SK-N-SH (cell line): ENCODE results near the gene SEC14L5. TPM values are rescaled to one million over a fixed set of nuclear protein-coding genes. Genes with fewer than 3 reads are reported as not detected.

Experiments used
- CTCF ChIA-PET: fragments of 300-600, 350-600 bp; formaldehyde crosslinking; extraction: SDS; loops from one replicate; lab custom pipeline; 2021; lab: Yijun Ruan, JAX
- POLR2A ChIA-PET: fragments of 350-600 bp; sonication (Branson Sonifier 250); formaldehyde crosslinking; extraction: SDS; loops from one replicate; lab custom pipeline; 2020; ENCODE audit warnings: antibody characterized with exemption, inconsistent platforms; lab: Yijun Ruan, JAX
- DNase-seq: peaks from one replicate; pipeline ENCODE4 v3.0.0; 2012
- H2AFZ ChIP-seq: fragments of 200-600 bp; sonication (generic); 2 replicates; pipeline ENCODE4 v1.8.1; 2016; ENCODE audit warnings: antibody characterized with exemption, mild to moderate bottlenecking, low read depth
- H3F3A ChIP-seq: fragments of 200-600 bp; sonication (generic); replicated peaks from 2 replicates; pipeline ENCODE3; 2016; ENCODE audit warnings: antibody characterized with exemption, mild to moderate bottlenecking; ENCODE audit not compliant: insufficient read depth
- H3K27ac ChIP-seq, 2 experiments: fragments of 200-500 bp in 1 of 2; fragments of 200-600 bp in 1 of 2; sonication (Bioruptor generic) in 1 of 2; sonication (generic), shearing (Covaris generic) in 1 of 2; 2 replicates each; pipeline versions ENCODE4 v1.5.1 to v1.6.1; 2014 to 2016; ENCODE audit warnings: low read depth in 2 of 2, inconsistent platforms in 1 of 2, low read length in 1 of 2, mild to moderate bottlenecking in 1 of 2, mixed read lengths in 1 of 2
- H3K27me3 ChIP-seq: fragments of 200-600 bp; sonication (generic), shearing (Covaris generic); 2 replicates; pipeline ENCODE4 v1.6.1; 2016; ENCODE audit warnings: mixed run types; ENCODE audit not compliant: insufficient read depth
- H3K36me3 ChIP-seq, 2 experiments: fragments of 200-500 bp in 1 of 2; fragments of 200-600 bp in 1 of 2; sonication (Bioruptor generic) in 1 of 2; sonication (generic) in 1 of 2; replicated peaks in 1 of 2; 2 replicates each; pipeline versions ENCODE3 to v1.5.1; 2014 to 2016; ENCODE audit warnings: low read length in 1 of 2, mild to moderate bottlenecking in 1 of 2; ENCODE audit not compliant: insufficient read depth in 2 of 2, control insufficient read depth in 1 of 2
- H3K4me1 ChIP-seq, 2 experiments: fragments of 200-500 bp in 1 of 2; fragments of 200-600 bp in 1 of 2; sonication (Bioruptor generic) in 1 of 2; sonication (generic), shearing (Covaris generic) in 1 of 2; 2 replicates each; pipeline versions ENCODE4 v1.5.1 to v1.6.1; 2014 to 2016; ENCODE audit warnings: low read depth in 1 of 2, low read length in 1 of 2, mixed run types in 1 of 2; ENCODE audit not compliant: insufficient read depth in 2 of 2, control insufficient read depth in 1 of 2
- H3K4me2 ChIP-seq: fragments of 200-600 bp; sonication (generic), shearing (Covaris generic); 2 replicates; pipeline ENCODE4 v1.6.1; 2017; ENCODE audit warnings: mixed run types
- H3K4me3 ChIP-seq, 2 experiments: fragments of 200-500 bp in 1 of 2; fragments of 200-600 bp in 1 of 2; sonication (Bioruptor generic) in 1 of 2; sonication (generic), shearing (Covaris generic) in 1 of 2; 2 replicates each; pipeline versions ENCODE4 v1.5.1 to v1.8.1; 2014 to 2016; ENCODE audit warnings: low read depth in 2 of 2, inconsistent platforms in 1 of 2, low read length in 1 of 2, mild to moderate bottlenecking in 1 of 2, mixed read lengths in 1 of 2, moderate library complexity in 1 of 2
- H3K79me2 ChIP-seq: fragments of 200-600 bp; sonication (generic); 2 replicates; pipeline ENCODE4 v1.8.1; 2017; ENCODE audit warnings: mild to moderate bottlenecking; ENCODE audit not compliant: insufficient read depth
- H3K9ac ChIP-seq: fragments of 200-600 bp; sonication (generic); 2 replicates; pipeline ENCODE4 v1.6.1; 2017; ENCODE audit warnings: mixed run types
- H3K9me2 ChIP-seq: fragments of 200-600 bp; sonication (generic); 2 replicates; pipeline ENCODE4 v1.6.1; 2017; ENCODE audit warnings: mixed run types
- H3K9me3 ChIP-seq: fragments of 200-600 bp; sonication (generic); 2 replicates; pipeline ENCODE4 v1.6.1; 2017; ENCODE audit warnings: mixed run types, mild to moderate bottlenecking, moderate library complexity
- H4K20me1 ChIP-seq: fragments of 200-600 bp; sonication (generic); 2 replicates; pipeline ENCODE4 v1.6.1; 2017; ENCODE audit warnings: mild to moderate bottlenecking, mixed run types; ENCODE audit not compliant: insufficient read depth
- CHD2 ChIP-seq: fragments of 150-350 bp; IDR thresholded peaks from 2 replicates; pipeline ENCODE4 v1.6.1; 2018; ENCODE audit warnings: low read length; ENCODE audit not compliant: partially characterized antibody
- EZH2phosphoT487 ChIP-seq: fragments of 200-600 bp; sonication (generic); IDR thresholded peaks from 2 replicates; pipeline ENCODE4 v1.6.1; 2017; ENCODE audit warnings: low read depth, mixed run types, mild to moderate bottlenecking, antibody characterized with exemption, moderate library complexity, borderline replicate concordance
- FOXJ3 ChIP-seq: sonication (generic); formaldehyde crosslinking; IDR thresholded peaks from 2 replicates; pipeline ENCODE4 v1.5.1; 2020; ENCODE audit warnings: mild to moderate bottlenecking, missing genetic modification reagents
- JUND ChIP-seq: IDR thresholded peaks from 2 replicates; pipeline ENCODE4 v1.4.0; 2012
- MEF2A ChIP-seq: IDR thresholded peaks from 2 replicates; pipeline ENCODE4 v1.4.0; 2012; ENCODE audit warnings: low read depth, borderline replicate concordance
- MXI1 ChIP-seq: IDR thresholded peaks from 2 replicates; pipeline ENCODE4 v1.6.1; 2012; ENCODE audit warnings: mild to moderate bottlenecking, low read depth, low read length, improper control_type of control experiment
- NFIC ChIP-seq: IDR thresholded peaks from 2 replicates; pipeline ENCODE4 v1.4.0; 2012; ENCODE audit warnings: borderline replicate concordance
- POLR2AphosphoS5 ChIP-seq: IDR thresholded peaks from 2 replicates; pipeline ENCODE4 v1.6.1; 2012; ENCODE audit warnings: low read depth, low read length
- RFX5 ChIP-seq: IDR thresholded peaks from 2 replicates; pipeline ENCODE4 v1.6.1; 2012; ENCODE audit warnings: mild to moderate bottlenecking, improper control_type of control experiment, low read length
- TCF12 ChIP-seq: IDR thresholded peaks from 2 replicates; pipeline ENCODE4 v1.4.0; 2012
- WGBS: methylation state at CpG from one replicate; pipeline ENCODE4 v1.1.6; 2017; ENCODE audit warnings: low lambda C conversion rate; 5-methylcytosine and 5-hydroxymethylcytosine counted together
- polyA plus RNA-seq, 3 experiments: library from polyadenylated mRNA; depleted of rRNA; stranded (reverse); fragments of >200 nt; gene quantifications; 2 replicates each; pipeline ENCODE4 v1.2.3, GENCODE V29; 2012
- TF ChIP-seq, protein P1 (sequence below): fragments of 150-350 bp; IDR thresholded peaks from 2 replicates; pipeline ENCODE4 v1.6.1; 2016; ENCODE audit warnings: mild to moderate bottlenecking, low read depth, low read length
- TF ChIP-seq, protein P2 (sequence below): fragments of 150-350 bp; IDR thresholded peaks from 2 replicates; pipeline ENCODE4 v1.6.1; 2017; ENCODE audit warnings: antibody characterized with exemption, low read length, low read depth, borderline replicate concordance
- TF ChIP-seq, protein P3 (sequence below): IDR thresholded peaks from 2 replicates; pipeline ENCODE4 v1.6.1; 2012; ENCODE audit warnings: mild to moderate bottlenecking, low read depth, low read length, moderate library complexity

The SEC14L5 gene
- polyA plus RNA-seq, 1 of the 3 experiments (the other 2 are of a cell fraction) = 0.08 TPM

DNA sequence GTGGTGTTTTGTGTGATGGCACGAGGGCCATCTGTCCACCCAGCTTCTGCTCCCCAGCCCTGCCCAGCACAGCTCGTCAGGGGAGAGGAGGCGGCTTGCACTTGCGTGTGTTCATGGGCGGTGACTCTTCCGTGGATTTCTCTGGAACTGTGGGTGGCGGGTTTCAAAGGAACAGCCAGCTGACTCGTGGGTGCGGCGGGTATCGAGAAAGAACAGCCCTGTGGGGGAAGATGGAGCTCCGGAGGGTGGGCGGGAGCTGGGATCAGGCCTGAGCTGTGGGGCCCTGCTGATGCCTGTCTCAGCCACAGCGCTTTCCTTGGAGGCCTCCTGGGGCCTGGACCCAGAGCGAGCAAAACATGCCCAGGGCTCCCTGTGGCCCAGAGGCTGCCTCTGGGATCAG is 62.4 kb downstream of the SEC14L5 start:
- Histone ChIP-seq H3K79me2 (no peaks in the 10 kb centered on the region), H3K4me3 (no peak overlapping the region), H3K9me2 (no peaks in the 10 kb centered on the region), H4K20me1 (no peaks in the 10 kb centered on the region), H3K9me3 (no peaks in the 10 kb centered on the region), H3K9ac (no peak overlapping the region), H3K27ac (no peak overlapping the region), H3K36me3 (no peaks in the 10 kb centered on the region), H2AFZ (no peak overlapping the region), H3F3A (no peaks in the 10 kb centered on the region), H3K27me3 (peaks cover 18% of the 10 kb centered on the region; the same call in 1 of the 2 replicates), H3K4me1 (no peaks in the 10 kb centered on the region), H3K4me2 (no peak overlapping the region)
- DNase-seq = no peak
- CTCF ChIA-PET = interaction anchor here (0.7 kb wide), 1 partner anchor 54 kb away, joined by 3 read pairs; no protein-coding TSS in a partner anchor
- POLR2A ChIA-PET = no interaction called here
- WGBS = 41% methylated on average over 11 of the region's 15 CpGs
- TF ChIP-seq NFIC (no peak), FOXJ3 (CRISPR knock-in tag) (no peak), MXI1 (no peak), POLR2AphosphoS5 (no peak), MEF2A (no peak), CHD2 (no peak), EZH2phosphoT487 (no peak), RFX5 (no peak), TCF12 (no peak), JUND (no peak)
- TF ChIP-seq, protein P1, sequence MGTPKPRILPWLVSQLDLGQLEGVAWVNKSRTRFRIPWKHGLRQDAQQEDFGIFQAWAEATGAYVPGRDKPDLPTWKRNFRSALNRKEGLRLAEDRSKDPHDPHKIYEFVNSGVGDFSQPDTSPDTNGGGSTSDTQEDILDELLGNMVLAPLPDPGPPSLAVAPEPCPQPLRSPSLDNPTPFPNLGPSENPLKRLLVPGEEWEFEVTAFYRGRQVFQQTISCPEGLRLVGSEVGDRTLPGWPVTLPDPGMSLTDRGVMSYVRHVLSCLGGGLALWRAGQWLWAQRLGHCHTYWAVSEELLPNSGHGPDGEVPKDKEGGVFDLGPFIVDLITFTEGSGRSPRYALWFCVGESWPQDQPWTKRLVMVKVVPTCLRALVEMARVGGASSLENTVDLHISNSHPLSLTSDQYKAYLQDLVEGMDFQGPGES = no peak
- TF ChIP-seq, protein P2, sequence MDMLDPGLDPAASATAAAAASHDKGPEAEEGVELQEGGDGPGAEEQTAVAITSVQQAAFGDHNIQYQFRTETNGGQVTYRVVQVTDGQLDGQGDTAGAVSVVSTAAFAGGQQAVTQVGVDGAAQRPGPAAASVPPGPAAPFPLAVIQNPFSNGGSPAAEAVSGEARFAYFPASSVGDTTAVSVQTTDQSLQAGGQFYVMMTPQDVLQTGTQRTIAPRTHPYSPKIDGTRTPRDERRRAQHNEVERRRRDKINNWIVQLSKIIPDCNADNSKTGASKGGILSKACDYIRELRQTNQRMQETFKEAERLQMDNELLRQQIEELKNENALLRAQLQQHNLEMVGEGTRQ = no peak
- TF ChIP-seq, protein P3, sequence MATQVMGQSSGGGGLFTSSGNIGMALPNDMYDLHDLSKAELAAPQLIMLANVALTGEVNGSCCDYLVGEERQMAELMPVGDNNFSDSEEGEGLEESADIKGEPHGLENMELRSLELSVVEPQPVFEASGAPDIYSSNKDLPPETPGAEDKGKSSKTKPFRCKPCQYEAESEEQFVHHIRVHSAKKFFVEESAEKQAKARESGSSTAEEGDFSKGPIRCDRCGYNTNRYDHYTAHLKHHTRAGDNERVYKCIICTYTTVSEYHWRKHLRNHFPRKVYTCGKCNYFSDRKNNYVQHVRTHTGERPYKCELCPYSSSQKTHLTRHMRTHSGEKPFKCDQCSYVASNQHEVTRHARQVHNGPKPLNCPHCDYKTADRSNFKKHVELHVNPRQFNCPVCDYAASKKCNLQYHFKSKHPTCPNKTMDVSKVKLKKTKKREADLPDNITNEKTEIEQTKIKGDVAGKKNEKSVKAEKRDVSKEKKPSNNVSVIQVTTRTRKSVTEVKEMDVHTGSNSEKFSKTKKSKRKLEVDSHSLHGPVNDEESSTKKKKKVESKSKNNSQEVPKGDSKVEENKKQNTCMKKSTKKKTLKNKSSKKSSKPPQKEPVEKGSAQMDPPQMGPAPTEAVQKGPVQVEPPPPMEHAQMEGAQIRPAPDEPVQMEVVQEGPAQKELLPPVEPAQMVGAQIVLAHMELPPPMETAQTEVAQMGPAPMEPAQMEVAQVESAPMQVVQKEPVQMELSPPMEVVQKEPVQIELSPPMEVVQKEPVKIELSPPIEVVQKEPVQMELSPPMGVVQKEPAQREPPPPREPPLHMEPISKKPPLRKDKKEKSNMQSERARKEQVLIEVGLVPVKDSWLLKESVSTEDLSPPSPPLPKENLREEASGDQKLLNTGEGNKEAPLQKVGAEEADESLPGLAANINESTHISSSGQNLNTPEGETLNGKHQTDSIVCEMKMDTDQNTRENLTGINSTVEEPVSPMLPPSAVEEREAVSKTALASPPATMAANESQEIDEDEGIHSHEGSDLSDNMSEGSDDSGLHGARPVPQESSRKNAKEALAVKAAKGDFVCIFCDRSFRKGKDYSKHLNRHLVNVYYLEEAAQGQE = no peak
